Hypothalamus (tissue), 51 donors: ENCODE data around the gene DHH.
A peak's percentile ranks its signal among the peaks of the same experiment; 100 is the strongest.

Experiments used
- DNase-seq, 51 donors: peaks; one replicate each; lab custom pipeline; 2025; lab: John Stamatoyannopoulos, UW

The DHH gene

GRCh38 chr12:49051777-49052438, 42.7 kb downstream of the DHH start:
- DNase-seq, result no peak

GRCh38 chr12:49051373-49051764, 43.2 kb downstream of the DHH start:
- no peak for DNase-seq

- no peak for DNase-seq
These were observed 43.9 kb downstream of the DHH start for GRCh38 chr12:49050507-49051372.

GRCh38 chr12:49049566-49050224, 44.9 kb downstream of the DHH start:
- peak in 2 of 51 donors; percentile 15 to 38 for DNase-seq

GRCh38 chr12:49048953-49049352, 45.6 kb downstream of the DHH start:
- DNase-seq, result no peak

- DNase-seq, result no peak
These were observed 48.3 kb downstream of the DHH start for GRCh38 chr12:49046129-49046895.

- DNase-seq, result no peak
These were observed 49.9 kb downstream of the DHH start for GRCh38 chr12:49044660-49045059.

- DNase-seq, result peak in 21 of 51 donors; percentile 7 to 64 (median 24)
These were observed 50.7 kb downstream of the DHH start for GRCh38 chr12:49043856-49044258.

GRCh38 chr12:49043241-49043640, 51.4 kb downstream of the DHH start:
- DNase-seq, result no peak

GRCh38 chr12:49041881-49042484, 52.6 kb downstream of the DHH start:
- no peak for DNase-seq

- DNase-seq, result no peak
These were observed 53.3 kb downstream of the DHH start for GRCh38 chr12:49041036-49041880.

GRCh38 chr12:49040364-49040855, 54.2 kb downstream of the DHH start:
- DNase-seq, result no peak

- no peak for DNase-seq
These were observed 54.9 kb downstream of the DHH start for GRCh38 chr12:49039421-49040363.

GRCh38 chr12:49038291-49038955, 56.2 kb downstream of the DHH start:
- no peak for DNase-seq

GRCh38 chr12:49037947-49038237, 56.7 kb downstream of the DHH start:
- DNase-seq, result no peak

GRCh38 chr12:49037111-49037946, 57.3 kb downstream of the DHH start:
- DNase-seq, result no peak
